GM12874 (cell line): Measurements from ENCODE around the gene TWIST2.

ENCODE experiments used
- TF ChIP-seq, protein P1 (sequence below): IDR thresholded peaks from 2 replicates; pipeline ENCODE4 v1.5.1; 2011; ENCODE audit warnings: low read depth, mild to moderate bottlenecking, control low read depth, low read length, moderate library complexity; ENCODE audit not compliant: insufficient read depth

TWIST2 gene

DNA sequence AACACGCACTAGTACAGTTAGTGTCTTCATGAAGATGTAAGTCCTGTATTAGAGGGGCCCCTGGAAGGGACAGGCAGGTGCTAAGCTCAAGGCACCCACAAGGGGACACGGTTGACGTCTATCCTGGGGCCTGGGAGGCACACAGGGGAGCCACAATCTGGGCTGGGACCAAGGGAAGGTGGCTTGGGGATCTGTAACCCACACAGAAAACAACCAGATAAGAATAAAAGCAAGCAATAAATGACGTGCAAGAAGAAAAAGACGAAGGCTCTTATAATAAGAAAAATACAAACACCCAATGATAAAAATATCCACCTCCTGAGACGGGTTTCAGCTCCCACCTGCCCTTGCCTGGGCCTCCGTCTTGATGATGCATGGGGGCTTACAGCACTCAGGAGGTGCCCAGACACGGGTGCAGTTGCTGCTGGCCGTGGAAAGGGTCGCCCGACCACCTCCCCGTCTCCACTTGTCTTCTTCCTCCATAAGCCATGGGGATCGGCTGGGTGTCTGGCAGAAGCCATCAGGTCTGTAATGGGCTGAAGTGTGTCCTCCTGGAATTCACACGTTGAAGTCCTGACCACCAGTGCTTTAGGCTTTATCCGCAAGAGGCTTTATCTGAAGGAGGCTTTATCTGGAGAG lies 73.9 kb downstream of the TWIST2 start:
- TF ChIP-seq, protein P1, sequence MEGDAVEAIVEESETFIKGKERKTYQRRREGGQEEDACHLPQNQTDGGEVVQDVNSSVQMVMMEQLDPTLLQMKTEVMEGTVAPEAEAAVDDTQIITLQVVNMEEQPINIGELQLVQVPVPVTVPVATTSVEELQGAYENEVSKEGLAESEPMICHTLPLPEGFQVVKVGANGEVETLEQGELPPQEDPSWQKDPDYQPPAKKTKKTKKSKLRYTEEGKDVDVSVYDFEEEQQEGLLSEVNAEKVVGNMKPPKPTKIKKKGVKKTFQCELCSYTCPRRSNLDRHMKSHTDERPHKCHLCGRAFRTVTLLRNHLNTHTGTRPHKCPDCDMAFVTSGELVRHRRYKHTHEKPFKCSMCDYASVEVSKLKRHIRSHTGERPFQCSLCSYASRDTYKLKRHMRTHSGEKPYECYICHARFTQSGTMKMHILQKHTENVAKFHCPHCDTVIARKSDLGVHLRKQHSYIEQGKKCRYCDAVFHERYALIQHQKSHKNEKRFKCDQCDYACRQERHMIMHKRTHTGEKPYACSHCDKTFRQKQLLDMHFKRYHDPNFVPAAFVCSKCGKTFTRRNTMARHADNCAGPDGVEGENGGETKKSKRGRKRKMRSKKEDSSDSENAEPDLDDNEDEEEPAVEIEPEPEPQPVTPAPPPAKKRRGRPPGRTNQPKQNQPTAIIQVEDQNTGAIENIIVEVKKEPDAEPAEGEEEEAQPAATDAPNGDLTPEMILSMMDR: no peak

DNA sequence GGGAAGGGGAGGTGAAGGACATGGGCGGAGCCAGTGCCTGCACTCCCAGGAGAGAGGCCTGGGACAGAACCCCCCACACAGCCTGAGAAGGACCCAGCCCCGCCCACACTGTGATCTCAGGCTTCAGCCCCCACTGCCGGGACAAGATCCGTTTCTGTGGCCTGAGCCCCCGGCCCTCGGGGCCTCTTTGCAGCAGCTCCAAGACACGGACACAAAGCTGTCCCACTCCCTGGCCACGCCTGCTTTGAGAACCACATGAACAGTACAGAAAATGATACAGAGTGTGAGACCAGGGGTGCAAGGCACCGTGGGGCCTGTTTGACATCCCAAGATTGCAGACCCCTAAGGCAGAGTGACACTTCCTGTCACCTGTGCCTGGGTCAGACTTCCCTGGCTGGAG lies 74.5 kb downstream of the TWIST2 start:
- TF ChIP-seq, protein P1: no peak

DNA sequence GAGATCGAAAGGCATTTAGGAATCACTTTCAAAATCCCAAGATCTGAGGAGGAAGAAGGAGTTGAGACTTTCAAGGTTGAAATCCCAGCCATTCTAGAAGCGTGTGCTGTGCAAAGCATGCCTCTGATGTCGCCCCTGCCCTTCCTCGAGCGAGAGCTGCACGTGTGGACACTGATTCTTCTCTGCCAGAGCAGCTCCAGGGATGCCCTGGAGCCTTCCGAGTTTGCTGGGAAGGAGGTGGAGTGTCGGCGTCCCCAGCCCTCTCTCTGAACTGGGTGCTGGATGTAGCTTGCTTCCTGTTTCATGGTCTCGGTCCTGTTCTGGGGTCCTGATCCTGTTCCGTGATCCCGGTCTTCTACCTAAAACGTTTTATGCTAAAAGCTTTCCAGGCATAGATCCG lies 76.1 kb downstream of the TWIST2 start:
- TF ChIP-seq, protein P1: no peak

DNA sequence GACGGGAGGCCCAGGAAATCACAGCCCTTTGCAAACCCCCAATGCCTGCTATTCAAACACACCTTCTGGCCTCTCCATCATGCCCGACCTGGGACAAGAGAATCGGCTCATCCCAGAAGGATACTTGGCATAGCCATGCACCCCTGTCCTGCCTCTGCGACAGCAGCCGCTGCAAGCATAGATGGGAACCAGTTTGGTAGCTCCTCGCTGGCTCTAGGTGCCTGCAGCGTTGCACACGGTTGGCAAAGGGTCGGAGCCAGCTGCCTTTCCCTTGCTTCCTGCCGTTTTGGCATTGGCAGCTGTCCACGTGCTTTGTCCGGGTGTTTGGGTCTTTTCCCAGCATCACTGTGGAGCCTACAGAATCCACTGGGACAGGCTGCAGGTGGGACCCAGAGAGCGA lies 76.9 kb downstream of the TWIST2 start:
- TF ChIP-seq, protein P1: no peak

DNA sequence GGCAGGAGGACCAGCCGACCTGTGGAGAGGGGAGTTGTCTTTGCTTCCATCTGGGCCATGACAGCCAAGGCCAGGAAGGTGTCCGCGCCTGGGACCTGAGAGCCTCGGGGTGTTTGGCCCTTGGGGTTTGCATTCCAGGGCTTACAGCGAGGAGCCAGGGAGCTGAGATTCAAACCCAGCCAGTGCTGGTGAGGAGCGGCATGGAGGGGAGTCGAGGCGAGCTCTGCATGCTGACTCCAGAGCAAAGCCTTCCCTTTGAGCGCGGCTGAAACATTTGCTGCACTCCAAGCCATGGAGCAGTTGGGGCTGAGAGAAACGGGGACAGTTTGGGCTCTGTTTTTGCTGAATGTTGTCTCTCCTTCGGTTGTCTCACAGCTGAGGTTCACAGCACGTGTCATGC lies 77.4 kb downstream of the TWIST2 start:
- TF ChIP-seq, protein P1: no peak

DNA sequence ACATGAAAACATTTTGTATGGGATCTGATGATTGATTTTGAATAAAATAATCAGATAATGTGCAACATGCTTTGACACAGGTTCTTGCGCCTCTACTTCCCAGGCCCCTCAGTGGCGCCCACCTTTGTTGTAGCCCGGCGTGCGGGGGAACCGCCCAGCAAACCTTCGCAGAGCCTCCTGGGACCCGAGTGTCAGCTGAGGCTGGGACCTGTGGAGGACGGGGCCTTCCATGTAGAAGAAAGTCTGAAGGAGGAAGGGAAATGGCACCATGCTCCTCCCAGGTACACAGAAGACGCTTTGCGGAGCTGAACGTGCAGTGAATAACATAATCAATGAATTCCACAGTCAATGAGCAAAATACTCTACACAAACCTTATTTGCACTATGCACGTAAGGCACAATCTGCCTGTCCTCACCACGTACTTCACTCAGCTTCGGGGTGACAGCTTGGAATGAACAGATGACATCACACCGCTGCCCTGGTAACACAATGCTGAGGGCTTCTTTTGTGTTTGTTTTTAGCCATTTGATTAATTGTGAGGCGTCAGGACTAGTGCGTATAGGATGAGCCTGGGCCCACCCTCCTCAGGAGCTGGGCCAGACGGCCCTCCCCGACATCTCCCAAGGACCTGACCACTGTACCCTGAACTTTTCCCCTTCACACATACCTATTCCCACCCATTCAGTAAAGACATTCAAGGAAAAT lies 78.1 kb downstream of the TWIST2 start:
- TF ChIP-seq, protein P1: no peak

DNA sequence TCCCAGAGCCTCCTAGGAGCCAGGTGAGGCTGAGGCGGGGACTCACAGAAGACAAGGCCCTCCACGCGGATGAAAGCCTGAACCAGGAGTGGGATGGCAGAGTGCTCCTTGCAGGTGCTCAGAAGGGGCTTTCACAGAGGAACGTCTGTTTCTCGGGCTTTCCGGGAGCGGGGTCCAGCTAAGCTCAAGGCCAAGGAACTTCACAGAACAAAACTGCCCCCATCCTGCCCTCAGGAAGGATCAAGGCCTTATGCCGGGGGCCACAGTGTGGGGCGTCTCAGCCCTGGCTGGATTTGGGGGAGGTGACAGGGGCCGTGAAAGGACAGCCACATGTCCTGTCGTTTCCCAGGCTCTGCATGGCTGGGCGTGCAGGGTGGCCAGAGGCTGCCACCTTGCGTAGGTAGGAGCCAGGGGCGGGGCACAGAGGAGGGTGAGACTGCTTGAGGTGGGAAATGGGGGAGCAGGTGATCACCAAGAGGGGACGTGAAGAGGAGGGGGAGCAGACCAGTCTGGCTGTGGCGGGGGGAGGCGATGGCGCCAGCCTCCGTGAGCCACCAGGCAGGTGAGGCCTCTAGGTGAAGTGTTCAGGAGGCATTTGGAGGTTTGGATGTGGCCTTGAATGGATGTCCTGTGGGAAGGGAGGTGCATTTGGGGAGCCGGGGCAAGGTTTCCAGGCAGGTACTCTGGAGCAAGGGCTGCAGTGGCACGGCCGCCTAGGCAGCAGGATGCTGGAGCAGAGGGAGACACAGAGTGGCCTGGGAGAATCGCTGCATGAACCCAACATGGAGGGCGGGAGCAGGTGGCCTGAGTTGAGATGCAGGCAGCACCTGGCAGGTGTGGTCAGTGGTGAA lies 79.1 kb downstream of the TWIST2 start:
- TF ChIP-seq, protein P1: no peak
